ENCODE results near the gene LPP. TPM values are rescaled to one million over a fixed set of nuclear protein-coding genes. Genes with fewer than 3 reads are reported as not detected.

Gene LPP
- total RNA-seq, 1 donor from 2014 or later: 23.1 TPM

GRCh38 chr3:188531210-188531609 is 377.3 kb downstream of the LPP start:
- Mint-ChIP-seq H3K36me3 (ENCODE audit: unreplicated experiment) (no peaks in the 10 kb centered on the region), H3K9me3 (ENCODE audit: unreplicated experiment) (no peaks in the 10 kb centered on the region), H3K27me3 (ENCODE audit: unreplicated experiment) (no peaks in the 10 kb centered on the region), H3K4me1 (ENCODE audit: low read depth, unreplicated experiment) (no peaks in the 10 kb centered on the region), H3K4me3 (ENCODE audit: unreplicated experiment) (no peak overlapping the region), H3K27ac (ENCODE audit: unreplicated experiment) (no peak overlapping the region)
- no peak for DNase-seq
- TF ChIP-seq CTCF (IDR thresholded peaks at IDR 0.05; ENCODE audit: partially characterized antibody, unreplicated experiment): no peak

- Mint-ChIP-seq H3K9me3 (ENCODE audit: unreplicated experiment) (no peaks in the 10 kb centered on the region), H3K27me3 (ENCODE audit: unreplicated experiment) (no peaks in the 10 kb centered on the region), H3K36me3 (ENCODE audit: unreplicated experiment) (no peaks in the 10 kb centered on the region), H3K4me3 (ENCODE audit: unreplicated experiment) (no peak overlapping the region), H3K4me1 (ENCODE audit: low read depth, unreplicated experiment) (no peaks in the 10 kb centered on the region), H3K27ac (ENCODE audit: unreplicated experiment) (no peak overlapping the region)
- no peak for DNase-seq
- no peak for TF ChIP-seq CTCF (IDR thresholded peaks at IDR 0.05; ENCODE audit: partially characterized antibody, unreplicated experiment)
Measured at GRCh38 chr3:188533172-188533571, 379.2 kb downstream of the LPP start.

GRCh38 chr3:188533612-188534357 is 379.8 kb downstream of the LPP start:
- Mint-ChIP-seq H3K4me3 (ENCODE audit: unreplicated experiment) (no peak overlapping the region), H3K27ac (ENCODE audit: unreplicated experiment) (no peak overlapping the region), H3K4me1 (ENCODE audit: low read depth, unreplicated experiment) (no peaks in the 10 kb centered on the region), H3K9me3 (ENCODE audit: unreplicated experiment) (no peaks in the 10 kb centered on the region), H3K27me3 (ENCODE audit: unreplicated experiment) (no peaks in the 10 kb centered on the region), H3K36me3 (ENCODE audit: unreplicated experiment) (no peaks in the 10 kb centered on the region)
- TF ChIP-seq CTCF (IDR thresholded peaks at IDR 0.05; ENCODE audit: partially characterized antibody, unreplicated experiment): no peak
- DNase-seq: no peak

- Mint-ChIP-seq H3K27me3 (ENCODE audit: unreplicated experiment) (no peaks in the 10 kb centered on the region), H3K4me1 (ENCODE audit: low read depth, unreplicated experiment) (no peaks in the 10 kb centered on the region), H3K4me3 (ENCODE audit: unreplicated experiment) (no peak overlapping the region), H3K27ac (ENCODE audit: unreplicated experiment) (no peak overlapping the region), H3K36me3 (ENCODE audit: unreplicated experiment) (no peaks in the 10 kb centered on the region), H3K9me3 (ENCODE audit: unreplicated experiment) (no peaks in the 10 kb centered on the region)
- DNase-seq: no peak
- no peak for TF ChIP-seq CTCF (IDR thresholded peaks at IDR 0.05; ENCODE audit: partially characterized antibody, unreplicated experiment)
Measured at GRCh38 chr3:188534633-188535032, 380.7 kb downstream of the LPP start.

- Mint-ChIP-seq H3K27ac (ENCODE audit: unreplicated experiment) (no peak overlapping the region), H3K4me1 (ENCODE audit: low read depth, unreplicated experiment) (no peaks in the 10 kb centered on the region), H3K36me3 (ENCODE audit: unreplicated experiment) (no peaks in the 10 kb centered on the region), H3K27me3 (ENCODE audit: unreplicated experiment) (no peaks in the 10 kb centered on the region), H3K9me3 (ENCODE audit: unreplicated experiment) (no peaks in the 10 kb centered on the region), H3K4me3 (ENCODE audit: unreplicated experiment) (no peak overlapping the region)
- TF ChIP-seq CTCF (IDR thresholded peaks at IDR 0.05; ENCODE audit: partially characterized antibody, unreplicated experiment): no peak
- no peak for DNase-seq
Measured at GRCh38 chr3:188537606-188538005, 383.6 kb downstream of the LPP start.

Data from glutamatergic neuron (in vitro differentiated cells).